ENCODE measurements around the gene DCTN2.

Gene DCTN2

GRCh38 chr12:57539134-57539768 is 7.7 kb downstream of the DCTN2 start:
- TF ChIP-seq, protein P1, sequence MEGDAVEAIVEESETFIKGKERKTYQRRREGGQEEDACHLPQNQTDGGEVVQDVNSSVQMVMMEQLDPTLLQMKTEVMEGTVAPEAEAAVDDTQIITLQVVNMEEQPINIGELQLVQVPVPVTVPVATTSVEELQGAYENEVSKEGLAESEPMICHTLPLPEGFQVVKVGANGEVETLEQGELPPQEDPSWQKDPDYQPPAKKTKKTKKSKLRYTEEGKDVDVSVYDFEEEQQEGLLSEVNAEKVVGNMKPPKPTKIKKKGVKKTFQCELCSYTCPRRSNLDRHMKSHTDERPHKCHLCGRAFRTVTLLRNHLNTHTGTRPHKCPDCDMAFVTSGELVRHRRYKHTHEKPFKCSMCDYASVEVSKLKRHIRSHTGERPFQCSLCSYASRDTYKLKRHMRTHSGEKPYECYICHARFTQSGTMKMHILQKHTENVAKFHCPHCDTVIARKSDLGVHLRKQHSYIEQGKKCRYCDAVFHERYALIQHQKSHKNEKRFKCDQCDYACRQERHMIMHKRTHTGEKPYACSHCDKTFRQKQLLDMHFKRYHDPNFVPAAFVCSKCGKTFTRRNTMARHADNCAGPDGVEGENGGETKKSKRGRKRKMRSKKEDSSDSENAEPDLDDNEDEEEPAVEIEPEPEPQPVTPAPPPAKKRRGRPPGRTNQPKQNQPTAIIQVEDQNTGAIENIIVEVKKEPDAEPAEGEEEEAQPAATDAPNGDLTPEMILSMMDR (conservative IDR thresholded peaks at IDR 0.05; ENCODE audit: low read depth, low read length) = no peak
- DNase-seq (ENCODE audit: low read depth) = no peak
- H3K4me3 ChIP-seq (ENCODE audit: low read depth, low read length) = no peak overlapping the region

DNA sequence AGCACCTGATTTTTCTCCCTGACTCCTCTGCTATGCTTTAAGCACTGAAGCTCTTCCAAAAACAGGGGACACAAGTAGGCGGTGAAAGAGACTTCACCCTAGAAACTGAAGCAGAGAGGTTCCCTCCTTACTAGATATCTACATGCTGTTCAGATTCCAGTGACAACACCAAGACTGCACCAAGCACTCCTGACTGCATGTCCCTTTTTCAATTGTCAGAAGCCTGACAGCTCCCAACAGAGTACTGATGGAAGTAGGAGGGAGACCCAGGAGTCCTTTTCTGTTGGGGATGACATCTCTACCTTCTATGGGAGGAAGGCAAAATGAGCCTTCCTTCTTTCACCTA is 10.4 kb downstream of the DCTN2 start:
- TF ChIP-seq, protein P1 (conservative IDR thresholded peaks at IDR 0.05; ENCODE audit: low read depth, low read length) = no peak
- DNase-seq (ENCODE audit: low read depth) = no peak
- H3K4me3 ChIP-seq (ENCODE audit: low read depth, low read length) = no peak overlapping the region

GRCh38 chr12:57535764-57536596 is 11.0 kb downstream of the DCTN2 start:
- DNase-seq (ENCODE audit: low read depth) = no peak
- TF ChIP-seq, protein P1 (conservative IDR thresholded peaks at IDR 0.05; ENCODE audit: low read depth, low read length) = no peak
- H3K4me3 ChIP-seq (ENCODE audit: low read depth, low read length) = no peak overlapping the region

GRCh38 chr12:57534991-57535543 is 11.9 kb downstream of the DCTN2 start:
- no peak for DNase-seq (ENCODE audit: low read depth)
- TF ChIP-seq, protein P1 (conservative IDR thresholded peaks at IDR 0.05; ENCODE audit: low read depth, low read length) = no peak
- no peak overlapping the region for H3K4me3 ChIP-seq (ENCODE audit: low read depth, low read length)

GRCh38 chr12:57534250-57534649 is 12.7 kb downstream of the DCTN2 start:
- no peak for DNase-seq (ENCODE audit: low read depth)
- no peak overlapping the region for H3K4me3 ChIP-seq (ENCODE audit: low read depth, low read length)
- TF ChIP-seq, protein P1 (conservative IDR thresholded peaks at IDR 0.05; ENCODE audit: low read depth, low read length) = no peak

- no peak for DNase-seq (ENCODE audit: low read depth)
- H3K4me3 ChIP-seq (ENCODE audit: low read depth, low read length) = no peak overlapping the region
- TF ChIP-seq, protein P1 (conservative IDR thresholded peaks at IDR 0.05; ENCODE audit: low read depth, low read length) = no peak
Observed at GRCh38 chr12:57533108-57533507, 13.9 kb downstream of the DCTN2 start.

Measured in choroid plexus epithelial cell (primary cell).